IMR-90 (cell line): ENCODE results near the gene RIC3. TPM values are rescaled to one million over a fixed set of nuclear protein-coding genes. Genes with fewer than 3 reads are reported as not detected.

Experiments
- ATAC-seq: fragments of 200-7000 bp; cut with Tn5 transposase; 2 replicates; pipeline ENCODE4 v1.9.1; 2020; ENCODE audit warnings: low read depth, mild to moderate bottlenecking, moderate library complexity
- BruUV-seq: library from RNA; stranded (reverse); fragments of 400-500 nt; replicated peaks from 2 replicates; lab custom pipeline; 2021; lab: Mats Ljungman, UMichigan
- CTCF ChIA-PET: fragments of 300-600 bp; formaldehyde crosslinking; extraction: SDS; loops from one replicate; lab custom pipeline; 2021; ENCODE audit warnings: antibody characterized with exemption; lab: Yijun Ruan, JAX
- POLR2A ChIA-PET: fragments of 300-600 bp; sonication (Branson Sonifier 250); formaldehyde crosslinking; loops from one replicate; lab custom pipeline; 2022; ENCODE audit warnings: antibody characterized with exemption; ENCODE audit not compliant: unreplicated experiment; lab: Charles Lee
- DNase-seq: peaks from one replicate; pipeline ENCODE4 v3.0.0; 2013
- H2AFZ ChIP-seq: replicated peaks from 2 replicates; pipeline ENCODE3; 2013; ENCODE audit warnings: low read length, mild to moderate bottlenecking; ENCODE audit not compliant: poor library complexity
- H2AK5ac ChIP-seq: 2 replicates; pipeline ENCODE4 v1.6.1; 2013; ENCODE audit warnings: low read depth, low read length, inconsistent platforms
- H2AK9ac ChIP-seq: replicated peaks from 2 replicates; pipeline ENCODE3; 2013; ENCODE audit warnings: mild to moderate bottlenecking, low read depth, low read length, moderate library complexity; ENCODE audit not compliant: poor library complexity
- H2BK120ac ChIP-seq: 2 replicates; pipeline ENCODE4 v1.6.1; 2013; ENCODE audit warnings: low read depth, low read length, inconsistent platforms
- H2BK15ac ChIP-seq: 3 replicates; pipeline ENCODE4 v1.6.1; 2013; ENCODE audit warnings: low read depth, low read length, inconsistent platforms
- H2BK20ac ChIP-seq: 2 replicates; pipeline ENCODE4 v1.6.1; 2013; ENCODE audit warnings: low read depth, mild to moderate bottlenecking, inconsistent platforms, low read length, moderate library complexity
- H2BK5ac ChIP-seq: 2 replicates; pipeline ENCODE4 v1.6.1; 2013; ENCODE audit warnings: mild to moderate bottlenecking, low read depth, low read length, inconsistent platforms; ENCODE audit not compliant: poor library complexity, severe bottlenecking
- H3K14ac ChIP-seq: replicated peaks from 2 replicates; pipeline ENCODE4 v1.6.1; 2013; ENCODE audit warnings: low read depth, low read length, inconsistent platforms
- H3K18ac ChIP-seq: 2 replicates; pipeline ENCODE4 v1.6.1; 2013; ENCODE audit warnings: low read depth, low read length, control low read depth
- H3K23ac ChIP-seq: 2 replicates; pipeline ENCODE4 v1.6.1; 2013; ENCODE audit warnings: low read depth, low read length, inconsistent platforms
- H3K27ac ChIP-seq: 2 replicates; pipeline ENCODE4 v1.5.1; 2013; ENCODE audit warnings: mild to moderate bottlenecking, control low read depth, low read length; ENCODE audit not compliant: insufficient read depth
- H3K27me3 ChIP-seq: 2 replicates; pipeline ENCODE4 v1.6.1; 2013; ENCODE audit warnings: low read length; ENCODE audit not compliant: control insufficient read depth, insufficient read depth
- H3K36me3 ChIP-seq: 2 replicates; pipeline ENCODE4 v1.6.1; 2013; ENCODE audit warnings: low read length, mixed read lengths; ENCODE audit not compliant: control insufficient read depth, insufficient read depth
- H3K4ac ChIP-seq: 2 replicates; pipeline ENCODE4 v1.6.1; 2013; ENCODE audit warnings: low read depth, low read length, inconsistent platforms
- H3K4me1 ChIP-seq: 2 replicates; pipeline ENCODE4 v1.6.1; 2013; ENCODE audit warnings: low read length, mixed read lengths; ENCODE audit not compliant: control insufficient read depth, insufficient read depth
- H3K4me2 ChIP-seq: 2 replicates; pipeline ENCODE4 v1.6.1; 2013; ENCODE audit warnings: low read depth, mild to moderate bottlenecking, control low read depth, low read length, moderate library complexity
- H3K4me3 ChIP-seq: 2 replicates; pipeline ENCODE4 v1.5.1; 2013; ENCODE audit warnings: low read depth, mild to moderate bottlenecking, control low read depth, low read length, moderate library complexity; ENCODE audit not compliant: insufficient read depth
- H3K56ac ChIP-seq: 2 replicates; pipeline ENCODE4 v1.6.1; 2013; ENCODE audit warnings: low read length, inconsistent platforms; ENCODE audit not compliant: insufficient read depth; ENCODE audit errors: extremely low read depth
- H3K79me1 ChIP-seq, 2 experiments: 2 replicates each; pipeline ENCODE4 v1.6.1; 2013; ENCODE audit warnings: low read length in 2 of 2, inconsistent platforms in 1 of 2, low read depth in 1 of 2
- H3K9ac ChIP-seq: 2 replicates; pipeline ENCODE4 v1.6.1; 2013; ENCODE audit warnings: low read depth, low read length, control low read depth
- H3K9me1 ChIP-seq: 2 replicates; pipeline ENCODE4 v1.6.1; 2013; ENCODE audit warnings: low read length, inconsistent platforms; ENCODE audit not compliant: insufficient read depth
- H3K9me3 ChIP-seq: 2 replicates; pipeline ENCODE4 v1.6.1; 2013; ENCODE audit warnings: low read length; ENCODE audit not compliant: control insufficient read depth, insufficient read depth
- H4K20me1 ChIP-seq: 2 replicates; pipeline ENCODE4 v1.6.1; 2013; ENCODE audit warnings: low read length, inconsistent platforms; ENCODE audit not compliant: insufficient read depth
- H4K5ac ChIP-seq: 2 replicates; pipeline ENCODE4 v1.6.1; 2013; ENCODE audit warnings: mild to moderate bottlenecking, low read depth, low read length, control low read depth
- H4K8ac ChIP-seq, 2 experiments: 2 replicates each; pipeline ENCODE4 v1.6.1; 2013; ENCODE audit warnings: low read depth in 2 of 2, low read length in 2 of 2, control low read depth in 1 of 2, inconsistent platforms in 1 of 2
- H4K91ac ChIP-seq: 2 replicates; pipeline ENCODE4 v1.6.1; 2013; ENCODE audit warnings: low read depth, low read length, inconsistent platforms; ENCODE audit not compliant: insufficient read depth
- MAFK ChIP-seq: IDR thresholded peaks from 2 replicates; pipeline ENCODE4 v1.6.1; 2012; ENCODE audit warnings: low read depth, low read length, improper control_type of control experiment
- RFX5 ChIP-seq: IDR thresholded peaks from 2 replicates; pipeline ENCODE4 v1.8.0; 2012; ENCODE audit warnings: low read depth, mild to moderate bottlenecking, low read length, moderate library complexity
- WGBS, 2 experiments: methylation state at CpG; one replicate each; pipeline versions ENCODE4 v1.1.5 to v1.1.7; 2013; ENCODE audit warnings: missing lambda C conversion rate in 2 of 2; ENCODE audit not compliant: insufficient read length in 1 of 2; ENCODE audit errors: extremely low coverage in 2 of 2; 5-methylcytosine and 5-hydroxymethylcytosine counted together
- dilution Hi-C: fragments of 300-500 bp; cut with HindIII; formaldehyde crosslinking; loops from one replicate; pipeline ENCODE4 v1.14.3; 2018; ENCODE audit warnings: low sequenced_read_pairs; ENCODE audit not compliant: unreplicated experiment
- in situ Hi-C: fragments of 300-500 bp; cut with MboI; formaldehyde crosslinking; loops from 3 replicates; pipeline ENCODE4 v1.14.3; 2019; ENCODE audit warnings: low sequenced_read_pairs, inconsistent platforms, mixed read lengths
- intact Hi-C: fragments of 100-400 bp; cut with micrococcal nuclease; formaldehyde crosslinking; loops from 2 replicates; pipeline ENCODE4 v1.10.0; 2022
- polyA plus RNA-seq, 3 experiments: library from polyadenylated mRNA; depleted of rRNA; stranded (reverse); fragments of >200 nt; gene quantifications; 2 replicates each; pipeline ENCODE4 v1.2.3, GENCODE V29; 2012; ENCODE audit warnings: low replicate concordance in 1 of 3
- total RNA-seq: library from RNA; depleted of rRNA; stranded (reverse); fragments of >200 nt; gene quantifications from 2 replicates; pipeline ENCODE4 v1.2.3, GENCODE V29; 2012

RIC3 gene
- total and polyA plus RNA-seq, 2 of the 4 experiments (the other 2 are of a cell fraction): not detected

DNA sequence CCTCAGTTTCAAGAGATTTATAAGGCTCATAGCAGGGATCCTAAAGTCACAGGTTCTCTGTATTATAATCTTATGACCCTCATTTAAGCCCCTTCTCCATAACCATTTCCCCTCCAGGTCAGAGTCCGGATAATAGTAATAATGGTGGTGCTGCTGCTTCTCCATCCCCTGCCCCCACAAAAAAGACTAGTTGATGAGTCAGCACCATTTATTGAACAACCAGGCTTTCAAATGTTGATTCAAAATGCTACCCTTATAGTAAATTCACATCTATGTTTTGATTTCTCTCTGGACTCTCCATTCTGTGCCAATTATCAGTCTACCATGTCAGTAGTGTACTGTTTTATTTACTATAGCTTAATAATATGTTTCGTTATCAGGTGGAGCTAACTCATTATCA lies 17.6 kb upstream of the RIC3 start:
- H2BK15ac ChIP-seq: no peak overlapping the region
- H3K79me1 ChIP-seq: no peaks in the 10 kb centered on the region
- no peak overlapping the region for H4K8ac ChIP-seq
- ATAC-seq (no peak), DNase-seq (no peak)
- H3K4me1 ChIP-seq: no peaks in the 10 kb centered on the region
- no peak overlapping the region for H2BK20ac ChIP-seq
- no peak overlapping the region for H3K56ac ChIP-seq
- no peak overlapping the region for H4K5ac ChIP-seq
- ChIA-PET POLR2A (no interaction called here), CTCF (interaction anchor here (1.0 kb wide), 1 partner anchor 410 kb away, joined by 3 read pairs; no protein-coding TSS in a partner anchor)
- no peak overlapping the region for H3K18ac ChIP-seq
- WGBS, 2 experiments: no CpG with 5 or more reads among the region's 2 CpGs
- no peak overlapping the region for H2BK5ac ChIP-seq
- H3K9ac ChIP-seq: no peak overlapping the region
- H3K9me1 ChIP-seq: no peaks in the 10 kb centered on the region
- H3K14ac ChIP-seq: no peak overlapping the region
- BruUV-seq: no TSS peak
- no peaks in the 10 kb centered on the region for H4K20me1 ChIP-seq
- no peak overlapping the region for H4K91ac ChIP-seq
- H2AK5ac ChIP-seq: no peak overlapping the region
- no peak overlapping the region for H3K4ac ChIP-seq
- TF ChIP-seq MAFK: peak; percentile 77
- no peak for TF ChIP-seq RFX5
- no peak overlapping the region for H2AK9ac ChIP-seq
- no peaks in the 10 kb centered on the region for H3K9me3 ChIP-seq
- intact Hi-C loops (no loop called here), dilution Hi-C loops (no loop called here), in situ Hi-C loops (no loop called here)
- H2BK120ac ChIP-seq: no peak overlapping the region
- H3K23ac ChIP-seq: no peak overlapping the region
- H3K27ac ChIP-seq: no peak overlapping the region
- H3K4me3 ChIP-seq: no peak overlapping the region
- H2AFZ ChIP-seq: no peak overlapping the region
- H3K27me3 ChIP-seq: peaks cover 1% of the 10 kb centered on the region; the same call in 1 of the 2 replicates
- no peak overlapping the region for H3K4me2 ChIP-seq
- H3K36me3 ChIP-seq: no peaks in the 10 kb centered on the region
